ENCODE data around the gene RFT1. TPM values are rescaled to one million over a fixed set of nuclear protein-coding genes. Genes with fewer than 3 reads are reported as not detected.
A peak's percentile ranks its signal among the peaks of the same experiment; 100 is the strongest.

RFT1 gene
- total and polyA plus RNA-seq, 2 donors (not counting 3 experiments of a cell fraction or from before 2014, with no cell fraction given) = 29.8 to 39.9 TPM

DNA sequence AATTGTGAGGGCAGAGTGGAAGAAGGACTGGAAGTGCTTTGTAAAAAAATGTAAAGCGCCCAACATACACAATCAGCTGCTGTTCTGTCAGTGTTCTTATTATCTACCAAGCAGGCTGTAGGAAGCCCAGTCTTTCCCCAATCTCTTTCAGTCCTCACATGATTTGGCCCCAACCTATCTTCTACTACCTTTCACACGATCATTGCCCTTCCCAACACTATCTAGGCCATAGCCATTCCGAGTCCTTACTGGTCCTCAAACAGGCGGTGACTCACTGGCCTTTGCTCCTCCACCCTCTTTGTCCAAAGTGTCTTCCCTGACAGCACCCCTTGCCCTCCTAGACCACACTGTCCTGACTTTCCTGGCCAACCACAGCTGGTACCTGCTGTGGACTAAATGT is 861 bp upstream of the RFT1 start:
- POLR2A ChIA-PET = no interaction called here
- H3K9me1 ChIP-seq (replicated peaks; ENCODE audit: control insufficient read depth, extremely low read depth, insufficient read depth, low read length) = no peaks in the 10 kb centered on the region
- FAIRE-seq = peak; percentile 59
- peak overlapping the region in 1 of 3 experiments; percentile 99 for H3K4me3 ChIP-seq (replicated peaks in 1 of 3; ENCODE audit: insufficient read depth in 1 of 3, low read depth in 1 of 3, low read length in 3 of 3)
- peak overlapping the region; percentile 78 for H3K4me2 ChIP-seq (ENCODE audit: insufficient read depth, low read length)
- H4K20me1 ChIP-seq (replicated peaks; ENCODE audit: control insufficient read depth, extremely low read depth, insufficient read depth, low read length) = no peaks in the 10 kb centered on the region
- peak overlapping the region; percentile 87 for H2AFZ ChIP-seq (ENCODE audit: low read depth, low read length)
- peak overlapping the region; percentile 70 for H3K27ac ChIP-seq (ENCODE audit: insufficient read depth, low read depth, low read length)
- no peaks in the 10 kb centered on the region for H3K9me3 ChIP-seq (replicated peaks; ENCODE audit: control insufficient read depth, insufficient read depth, low read length)
- intact Hi-C loops (cut with micrococcal nuclease) = no loop called here
- H3K27me3 ChIP-seq (ENCODE audit: control insufficient read depth in 2 of 2, insufficient read depth in 2 of 2, low read length in 2 of 2) = no peaks in the 10 kb centered on the region
- H3K79me2 ChIP-seq (ENCODE audit: control insufficient read depth, insufficient read depth, low read length) = peaks cover 16% of the 10 kb centered on the region
- dilution Hi-C loops (cut with MboI; ENCODE audit: extremely low pct_ligation_motif_present, low sequenced_read_pairs) = no loop called here
- H3K36me3 ChIP-seq (ENCODE audit: control insufficient read depth in 2 of 2, extremely low read depth in 1 of 2, insufficient read depth in 2 of 2, low read length in 2 of 2) = no peaks in the 10 kb centered on the region
- no TSS peak for BruUV-seq (replicated peaks)
- CTCF ChIA-PET = interaction anchor here (8.0 kb wide), 1 partner anchor 67 kb away, joined by 199 read pairs; no protein-coding TSS in a partner anchor
- no peak overlapping the region for H3K9ac ChIP-seq (replicated peaks; ENCODE audit: extremely low read depth, insufficient read depth, low read length)
- DNase-seq (ENCODE audit: low read depth, low spot score) = no peak
- peaks cover 14% of the 10 kb centered on the region for H3K4me1 ChIP-seq (ENCODE audit: control insufficient read depth, extremely low read depth, insufficient read depth, low read length)
- TF ChIP-seq GATA2 (IDR thresholded peaks at IDR 0.05; ENCODE audit: insufficient read depth, insufficient read length, low read depth, low read length) (no peak), POLR2A (IDR thresholded peaks at IDR 0.05; ENCODE audit: low read depth, low read length) (no peak), FOS (IDR thresholded peaks at IDR 0.05; ENCODE audit: borderline replicate concordance, insufficient read depth, low read length) (no peak), JUN (IDR thresholded peaks at IDR 0.05; ENCODE audit: borderline replicate concordance, insufficient read depth, insufficient read length, low read depth) (no peak), MYC (IDR thresholded peaks at IDR 0.05; ENCODE audit: low read depth, low read length) (no peak), POLR2AphosphoS5 (IDR thresholded peaks at IDR 0.05; ENCODE audit: insufficient read depth, low read depth, low read length) (no peak), EZH2 (IDR thresholded peaks at IDR 0.05; ENCODE audit: borderline replicate concordance, low read depth, low read length, severe bottlenecking) (no peak), CTCF (IDR thresholded peaks at IDR 0.05; ENCODE audit: extremely low read depth in 1 of 2, insufficient read depth in 1 of 2, low read depth in 1 of 2, low read length in 2 of 2) (no peak)
- TF ChIP-seq, protein P1, sequence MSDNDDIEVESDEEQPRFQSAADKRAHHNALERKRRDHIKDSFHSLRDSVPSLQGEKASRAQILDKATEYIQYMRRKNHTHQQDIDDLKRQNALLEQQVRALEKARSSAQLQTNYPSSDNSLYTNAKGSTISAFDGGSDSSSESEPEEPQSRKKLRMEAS (IDR thresholded peaks at IDR 0.05; ENCODE audit: insufficient read depth, insufficient read length) = no peak
